HT-29 (cell line): ENCODE data around the gene IQSEC1. TPM values are rescaled to one million over a fixed set of nuclear protein-coding genes. Genes with fewer than 3 reads are reported as not detected.

Experiments used
- DNase-seq: peaks from one replicate; pipeline ENCODE4 v3.0.0-alpha.2; 2015; ENCODE audit warnings: low spot score
- total RNA-seq: library from RNA; depleted of rRNA; stranded (reverse); fragments of >200 nt; shearing (Covaris generic); gene quantifications from 2 replicates; pipeline ENCODE4 v1.2.3, GENCODE V29; 2014

IQSEC1 gene
- total RNA-seq, 1 experiment from 2014 or later = 4.8 TPM

- no peak for DNase-seq
Observed at GRCh38 chr3:12909710-12910109, 163.5 kb downstream of the IQSEC1 start.

GRCh38 chr3:12908859-12909258 lies 164.4 kb downstream of the IQSEC1 start:
- DNase-seq = no peak

DNA sequence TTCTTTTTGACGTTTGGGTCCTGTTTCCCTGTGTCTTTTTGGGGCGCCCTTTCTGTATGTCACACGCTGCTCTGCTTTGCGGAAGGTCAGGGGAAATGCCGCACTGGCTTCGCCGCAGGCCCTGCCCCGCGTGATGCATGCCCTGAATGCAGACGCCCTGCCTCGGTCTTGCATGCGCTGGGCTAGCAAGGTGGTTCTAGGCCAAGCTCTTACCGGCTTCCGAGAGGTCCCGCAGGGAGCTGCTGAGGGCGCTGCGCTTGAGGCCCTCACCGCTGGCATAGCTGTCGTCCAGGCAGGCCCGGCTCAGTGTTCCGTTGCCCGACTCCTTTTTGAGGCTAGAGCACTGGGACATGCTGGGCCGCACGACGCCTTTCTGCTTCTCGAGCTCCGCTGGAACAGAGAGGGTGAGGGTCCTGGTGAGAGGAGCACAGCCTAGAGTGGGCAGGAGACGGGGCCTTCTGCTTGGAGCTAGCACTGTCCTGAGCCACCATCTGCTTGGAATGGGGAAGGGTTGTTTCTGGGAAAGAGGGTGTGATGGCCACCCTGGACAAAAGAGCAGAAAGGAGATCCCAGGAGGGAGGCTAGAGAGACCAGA lies 165.0 kb downstream of the IQSEC1 start:
- DNase-seq = no peak

GRCh38 chr3:12907729-12908128 lies 165.5 kb downstream of the IQSEC1 start:
- no peak for DNase-seq

GRCh38 chr3:12907296-12907695 lies 165.9 kb downstream of the IQSEC1 start:
- DNase-seq = no peak

- no peak for DNase-seq
Observed at GRCh38 chr3:12906916-12907290, 166.3 kb downstream of the IQSEC1 start.

- DNase-seq = no peak
Observed at GRCh38 chr3:12906141-12906915, 166.9 kb downstream of the IQSEC1 start.

DNA sequence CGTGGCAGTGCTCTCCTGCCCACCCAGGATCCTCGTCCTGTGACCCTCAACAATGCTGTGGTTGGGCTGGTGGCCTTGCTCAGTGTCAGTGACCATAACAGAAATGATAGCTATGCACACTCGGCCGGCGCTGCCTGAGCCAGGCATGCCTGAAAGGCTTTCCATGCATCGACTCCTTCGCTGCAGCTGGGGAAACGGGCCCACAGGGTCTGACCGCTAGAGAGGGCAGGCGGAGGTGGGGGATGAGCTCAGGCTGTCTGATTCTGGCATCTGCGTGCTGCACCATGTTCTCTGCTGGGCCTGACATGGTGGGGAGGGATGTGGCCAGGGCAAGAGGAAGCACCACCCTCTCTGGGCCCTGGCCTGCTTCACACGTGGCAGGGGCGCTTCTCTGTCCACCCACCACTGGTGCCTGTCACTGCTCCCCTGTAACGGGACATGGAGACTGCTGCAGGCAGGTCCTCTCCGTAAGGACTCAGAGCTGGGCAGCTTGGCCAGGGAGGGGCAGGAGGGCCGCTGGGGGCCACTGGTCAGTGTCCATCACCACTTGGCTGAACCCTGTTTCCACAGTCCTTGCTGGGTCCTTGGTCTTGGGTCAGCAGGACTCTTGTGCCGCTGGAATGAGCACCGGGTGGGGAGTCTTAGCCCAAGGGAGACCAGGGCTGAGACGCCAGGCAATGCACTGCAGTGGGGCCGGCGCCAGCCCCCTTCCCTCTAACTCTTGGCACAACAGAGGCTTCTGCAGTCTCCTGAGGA lies 167.7 kb downstream of the IQSEC1 start:
- DNase-seq = no peak

- no peak for DNase-seq
Observed at GRCh38 chr3:12904951-12905315, 168.3 kb downstream of the IQSEC1 start.

DNA sequence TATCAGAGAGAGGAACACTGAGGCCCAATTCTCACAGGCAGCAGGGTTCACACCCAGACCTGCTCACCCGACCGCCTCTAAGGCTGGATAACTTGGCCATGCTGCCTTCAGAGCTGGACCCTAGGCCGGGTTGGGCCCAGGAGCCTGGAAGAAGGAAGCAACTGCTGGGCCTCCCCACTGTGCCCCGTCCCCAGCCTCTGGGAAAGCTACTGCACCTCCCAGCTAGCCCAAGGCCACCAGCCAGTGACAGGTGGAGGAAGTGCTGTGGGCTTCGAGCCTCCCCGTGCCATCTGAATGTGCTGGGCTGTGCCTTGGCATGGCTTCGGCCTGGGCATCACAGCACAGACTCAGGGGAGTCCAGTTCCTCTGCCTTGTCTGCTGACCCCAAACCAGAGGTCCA lies 169.3 kb downstream of the IQSEC1 start:
- no peak for DNase-seq

GRCh38 chr3:12903000-12903800 lies 170.0 kb downstream of the IQSEC1 start:
- no peak for DNase-seq

DNA sequence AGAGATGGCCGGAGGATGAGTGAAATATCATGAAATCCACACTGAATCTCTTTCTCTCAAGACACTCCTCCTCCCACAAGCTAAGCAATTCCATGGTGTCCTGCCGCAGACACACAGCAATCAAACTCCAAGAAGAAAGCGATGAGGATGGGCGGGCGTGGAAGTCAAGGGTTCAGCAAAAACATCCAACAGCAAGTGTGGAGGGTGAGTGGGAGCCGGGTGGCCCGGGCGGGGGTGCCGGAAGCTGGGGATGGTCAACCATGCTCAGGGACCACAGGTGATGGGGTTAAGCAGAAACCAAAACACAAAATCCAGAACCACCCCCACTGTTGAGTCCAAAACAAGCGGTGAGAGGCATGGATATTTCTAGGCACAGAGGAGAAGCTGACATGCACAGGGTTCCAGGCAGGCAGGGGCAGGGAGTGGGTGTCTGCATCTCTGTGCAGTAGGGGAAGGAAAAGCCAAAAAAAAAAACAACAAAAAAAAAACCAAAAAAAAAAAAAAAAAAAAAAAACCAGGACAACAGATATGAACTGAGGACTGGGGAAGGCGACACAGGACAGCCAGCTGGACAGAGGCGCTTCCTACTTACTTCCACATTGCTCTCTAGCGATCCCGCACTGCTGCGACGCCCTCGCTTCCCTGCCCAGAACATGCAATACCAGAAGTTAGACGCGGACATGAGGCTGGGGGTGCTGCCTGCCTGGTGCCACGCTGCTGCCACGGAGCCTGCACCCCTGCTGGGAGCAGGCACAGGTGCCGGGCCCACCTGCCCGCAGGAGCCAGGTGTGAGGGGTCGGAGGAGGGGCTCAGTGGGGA lies 170.8 kb downstream of the IQSEC1 start:
- DNase-seq = no peak

- DNase-seq = no peak
Observed at GRCh38 chr3:12901623-12902045, 171.6 kb downstream of the IQSEC1 start.

DNA sequence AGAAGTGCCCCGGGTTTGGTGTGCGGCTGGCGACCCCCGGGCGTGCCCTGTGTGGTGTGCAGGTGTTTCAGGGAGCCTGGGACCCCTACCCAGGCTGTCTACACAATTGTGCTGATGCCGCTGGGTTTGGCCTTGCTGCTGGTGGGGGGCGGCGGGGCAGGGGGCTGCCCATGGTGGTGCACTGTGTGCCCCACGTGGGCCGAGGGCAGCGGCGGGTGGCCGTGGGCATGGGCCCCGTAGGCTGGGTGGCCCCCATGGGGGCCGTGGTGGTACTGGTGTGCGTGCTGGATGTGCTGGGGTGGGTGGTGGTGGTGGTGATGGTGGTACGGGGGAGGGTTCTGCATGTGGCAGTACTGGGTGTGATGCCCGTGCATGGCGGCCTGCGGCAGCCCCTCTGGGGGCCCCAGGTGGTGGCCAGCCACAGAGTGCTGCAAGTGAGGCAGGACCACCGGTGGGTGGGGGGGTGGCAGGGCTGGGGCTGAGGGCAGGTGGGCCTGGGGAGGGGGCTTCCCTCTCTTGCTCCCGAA lies 172.3 kb downstream of the IQSEC1 start:
- no peak for DNase-seq

DNA sequence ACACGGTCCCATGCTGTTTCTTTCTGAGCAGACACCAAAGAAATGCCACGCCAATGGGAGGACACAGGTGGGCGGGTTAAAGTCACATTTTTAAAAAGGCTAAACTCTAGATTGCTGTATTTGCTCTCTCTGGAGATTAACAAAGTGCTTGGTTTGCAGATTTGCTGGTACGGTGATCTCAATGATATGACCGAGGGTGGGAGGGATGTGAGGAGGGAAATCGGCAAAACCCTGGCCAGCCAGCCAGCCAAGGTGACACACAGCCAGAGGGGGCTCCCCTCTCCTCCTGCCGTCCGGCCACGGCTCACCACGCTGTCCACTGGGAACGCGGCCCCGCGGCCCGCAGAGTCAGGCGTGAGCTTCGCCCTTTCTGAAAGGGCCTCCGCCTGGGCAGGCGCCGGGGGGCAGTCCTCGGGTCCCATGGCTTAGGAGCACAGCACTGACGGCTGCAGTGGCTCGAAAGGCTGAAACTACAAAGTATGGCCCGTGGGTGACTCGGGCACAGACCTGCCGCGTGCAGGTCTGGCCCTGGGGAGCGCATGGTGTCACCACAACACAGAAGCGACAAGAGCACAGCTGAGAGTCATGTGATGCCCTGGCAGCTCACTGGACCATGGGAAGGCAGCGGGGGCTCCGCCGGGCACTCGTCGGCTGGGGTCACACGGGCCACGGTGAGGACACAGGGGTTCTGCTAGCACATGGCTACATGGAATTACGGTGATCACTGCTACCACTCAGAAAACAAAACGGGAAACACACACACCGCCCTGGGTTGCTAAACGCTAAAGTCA lies 174.1 kb downstream of the IQSEC1 start:
- no peak for DNase-seq

DNA sequence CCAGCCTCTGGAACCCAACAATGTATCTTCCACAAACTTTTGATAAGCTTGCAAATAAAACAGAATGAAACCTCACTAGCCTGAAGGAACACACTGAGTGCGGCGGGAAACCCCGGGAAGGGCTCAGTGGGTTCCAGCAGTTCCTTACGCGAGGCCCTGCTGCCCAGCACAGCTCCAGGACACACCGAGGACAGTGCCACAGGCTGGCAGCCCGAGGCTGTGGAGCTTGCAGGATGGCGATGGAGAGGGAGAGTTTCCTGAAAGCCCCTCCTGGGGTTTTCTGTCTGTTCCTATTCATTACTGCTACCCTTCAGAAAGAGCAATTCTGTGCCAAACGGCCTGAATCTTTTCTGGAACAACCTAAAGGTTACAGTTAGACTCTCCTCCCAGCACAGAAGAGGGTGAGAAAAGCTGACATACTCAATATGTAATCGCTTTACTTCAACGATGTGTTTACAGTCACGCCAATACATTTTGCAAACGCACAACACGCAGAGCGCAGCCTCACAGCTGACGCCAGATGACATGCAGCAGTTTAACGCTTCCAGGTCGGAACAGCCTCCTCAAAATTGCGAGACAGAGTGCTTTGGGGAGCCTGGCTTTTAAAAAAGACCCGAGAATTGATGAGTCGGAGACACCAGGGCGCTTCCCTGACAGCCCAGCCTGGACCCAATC lies 174.8 kb downstream of the IQSEC1 start:
- no peak for DNase-seq

DNA sequence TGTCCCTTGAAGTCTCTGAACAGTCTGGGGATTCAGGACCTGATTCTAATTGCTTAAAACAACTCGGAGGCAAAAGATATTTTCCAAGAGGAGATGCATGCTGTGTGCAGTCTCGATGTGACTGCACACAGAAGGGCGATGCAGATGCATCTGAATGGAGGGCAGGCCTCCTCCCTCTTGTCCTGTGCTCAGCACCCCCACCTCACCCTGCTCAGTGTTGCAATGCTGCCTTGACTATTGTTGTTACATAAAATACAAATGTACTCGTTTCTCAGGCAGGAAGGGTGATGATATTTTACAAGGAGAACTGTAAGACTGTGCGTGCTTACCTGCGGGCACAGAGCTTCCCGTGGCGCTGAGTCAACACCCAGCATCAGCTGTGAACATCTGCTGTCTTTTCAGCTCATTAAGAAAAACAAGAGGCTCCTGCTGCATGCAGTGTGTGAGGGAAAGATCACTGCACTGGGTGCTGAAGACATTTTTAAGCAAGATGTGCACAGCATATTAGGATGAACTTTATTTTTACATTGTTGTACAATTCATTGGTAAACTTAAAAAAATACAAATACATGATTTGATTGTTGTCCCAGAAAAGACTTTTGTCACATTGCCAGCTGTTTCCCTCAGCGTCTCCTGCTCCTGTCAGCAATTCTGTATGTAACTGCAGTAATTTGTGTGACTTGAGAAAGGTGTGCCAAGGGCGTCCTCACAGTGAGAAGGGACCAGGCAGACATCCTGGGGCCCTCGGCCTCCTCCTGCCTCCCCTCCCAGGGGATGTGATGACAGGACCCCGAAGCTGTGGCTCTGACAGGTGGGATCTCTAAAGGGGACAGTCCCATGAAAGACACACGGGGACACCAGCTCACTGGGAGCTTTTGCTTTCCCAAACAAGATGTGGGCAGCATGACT lies 175.6 kb downstream of the IQSEC1 start:
- no peak for DNase-seq
